ENCODE data around the gene LIME1.
"Not testable (repeated sequence)": the region's sequence is repeated elsewhere in the genome, so short reads cannot be mapped to it uniquely, and the experiment has no call there.

LIME1 gene

DNA sequence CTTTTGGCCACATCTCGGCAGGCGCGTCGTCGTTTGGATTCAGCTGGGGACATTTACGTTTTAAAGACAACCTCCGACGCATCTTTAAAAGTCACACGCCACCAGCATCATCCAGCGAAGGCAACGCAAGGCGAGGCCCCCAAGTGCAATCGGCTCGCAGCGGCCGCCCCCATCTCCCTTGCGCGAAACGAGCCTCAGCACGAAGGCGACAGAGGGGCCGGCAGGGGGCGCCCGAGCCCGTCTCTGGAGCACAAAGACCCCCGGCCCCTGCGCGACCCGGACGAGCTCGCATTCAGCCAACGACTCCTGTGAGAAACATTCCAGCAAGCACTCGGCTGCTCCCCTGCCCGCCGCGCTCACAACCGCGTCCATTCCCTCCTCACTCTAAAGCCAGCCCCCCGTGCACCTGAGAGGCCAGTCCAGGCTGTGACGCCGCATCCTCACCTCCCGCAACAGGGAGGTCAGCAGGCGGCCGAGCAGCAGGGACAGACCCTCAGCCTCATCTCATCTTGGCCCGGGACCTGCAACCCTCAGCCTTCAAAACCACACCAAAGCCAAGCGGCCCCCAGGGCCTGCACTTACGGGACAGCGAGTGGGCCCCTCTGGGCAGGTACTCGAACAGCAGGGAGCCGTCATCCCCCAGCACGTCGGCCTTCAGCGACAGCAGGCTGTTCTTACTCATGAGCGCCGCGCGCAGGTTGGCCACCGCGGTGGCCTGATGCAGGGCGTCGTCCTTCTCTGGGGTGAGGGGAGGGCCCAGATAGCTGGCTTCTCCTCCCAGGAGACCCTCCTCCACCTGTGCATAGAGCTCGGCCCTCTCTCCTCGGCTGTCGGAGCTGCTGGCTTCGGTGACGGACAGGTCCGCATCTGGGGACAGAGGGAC lies 38.9 kb downstream of the LIME1 start:
- DNase-seq = peak; percentile 43

DNA sequence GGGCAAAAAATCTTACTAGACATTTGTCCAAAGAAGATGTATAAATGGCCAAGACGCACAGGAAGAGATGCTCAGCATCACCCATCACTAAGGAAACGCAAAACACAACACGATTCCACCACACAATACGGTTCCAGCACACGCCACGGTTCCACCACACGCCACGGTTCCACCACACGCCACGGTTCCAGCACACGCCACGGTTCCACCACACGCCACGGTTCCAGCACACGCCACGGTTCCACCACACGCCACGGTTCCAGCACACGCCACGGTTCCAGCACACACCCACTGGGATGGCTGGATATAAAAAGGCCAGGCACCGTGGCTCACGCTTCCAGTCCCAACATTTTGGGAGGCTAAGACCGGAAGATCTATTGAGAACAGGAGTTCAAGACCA lies 40.4 kb downstream of the LIME1 start:
- DNase-seq = not testable (repeated sequence)

DNA sequence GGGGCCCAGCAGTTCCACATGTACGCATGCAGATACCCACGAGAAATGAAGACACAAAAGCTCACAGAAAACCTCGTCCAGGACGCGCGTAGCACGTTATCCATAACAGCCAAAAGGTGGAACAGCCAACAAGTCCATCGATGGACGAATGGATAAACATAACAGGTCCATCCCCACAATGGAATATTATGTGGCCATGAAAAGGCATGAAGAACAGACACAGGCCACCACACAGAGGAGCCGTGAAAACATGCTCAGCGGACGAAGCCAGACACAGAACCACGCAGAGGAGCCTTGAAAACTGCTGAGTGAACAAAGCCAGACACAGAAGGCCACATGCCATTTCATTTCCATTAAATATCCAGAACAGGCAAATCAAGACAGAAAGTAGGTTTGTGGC lies 41.1 kb downstream of the LIME1 start:
- DNase-seq = no peak

DNA sequence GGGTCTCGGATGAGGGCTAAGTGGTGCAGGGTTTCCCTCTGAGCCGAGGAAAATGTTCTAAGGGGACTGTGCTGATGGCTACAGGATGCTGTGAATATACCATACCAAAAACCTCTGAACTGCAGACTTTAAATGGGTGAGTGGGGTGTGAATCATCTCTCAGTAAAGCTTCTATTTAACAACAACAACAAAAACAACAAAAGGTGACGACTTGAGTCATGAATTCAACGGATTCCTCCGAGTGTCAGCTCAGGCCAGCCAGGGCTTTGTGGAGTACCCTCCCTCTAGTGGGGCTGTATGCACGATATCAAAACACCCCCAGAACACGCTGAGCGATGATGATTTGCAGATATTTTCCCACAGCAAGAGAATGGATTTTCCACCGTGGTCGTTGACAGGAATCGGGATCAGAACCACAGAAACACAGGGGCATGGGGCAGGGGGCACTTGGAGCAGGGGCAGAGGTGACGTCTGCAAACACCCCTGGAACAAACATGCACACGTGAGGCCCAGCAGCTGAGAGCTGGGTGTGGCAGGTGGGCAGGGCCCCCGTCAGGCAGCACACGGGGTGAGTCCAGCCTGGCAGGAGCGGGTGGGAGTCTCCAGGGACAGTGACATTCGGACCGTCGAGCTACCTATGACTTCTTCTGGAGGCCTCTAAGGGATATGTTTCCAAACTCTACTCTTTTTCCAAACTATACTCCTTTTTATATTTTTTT lies 41.7 kb downstream of the LIME1 start:
- no peak for DNase-seq

DNA sequence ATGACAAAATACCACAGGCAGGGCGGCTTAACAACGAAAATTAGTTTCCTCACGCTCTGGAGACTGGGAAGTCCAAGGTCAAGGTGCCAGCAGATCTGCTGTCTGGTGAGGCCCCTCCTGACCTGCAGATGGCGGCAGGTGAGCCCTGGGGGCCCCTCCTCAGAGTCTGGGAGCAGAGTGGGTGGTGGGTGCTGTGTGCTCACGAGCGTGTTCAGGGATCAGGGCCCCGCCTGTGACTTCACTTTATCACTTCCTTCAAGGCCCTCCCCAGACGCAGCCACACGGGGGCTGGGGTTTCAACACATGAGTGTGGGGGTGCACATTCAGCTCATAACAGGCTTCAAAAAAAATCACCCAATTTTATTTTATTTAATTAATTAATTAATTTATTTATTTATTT lies 42.4 kb downstream of the LIME1 start:
- DNase-seq = no peak

DNA sequence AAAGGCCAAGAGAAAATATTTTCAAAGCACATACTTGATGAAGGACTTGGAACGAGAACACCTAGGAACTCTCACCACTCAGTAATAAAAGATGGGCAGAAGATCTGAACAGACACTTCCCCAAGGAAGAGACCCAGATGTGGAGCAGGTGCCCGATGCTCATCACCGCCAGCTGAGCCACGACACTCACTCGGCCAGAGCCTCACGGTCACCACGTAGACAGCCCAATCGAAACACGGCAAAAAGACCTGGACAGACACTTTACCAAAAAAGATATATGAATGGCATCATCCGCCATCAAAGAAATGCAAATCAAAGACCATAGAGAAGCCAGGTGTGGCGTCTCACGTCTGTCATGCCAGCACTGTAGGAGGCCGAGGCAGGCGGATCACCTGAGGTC lies 44.7 kb downstream of the LIME1 start:
- no peak for DNase-seq

DNA sequence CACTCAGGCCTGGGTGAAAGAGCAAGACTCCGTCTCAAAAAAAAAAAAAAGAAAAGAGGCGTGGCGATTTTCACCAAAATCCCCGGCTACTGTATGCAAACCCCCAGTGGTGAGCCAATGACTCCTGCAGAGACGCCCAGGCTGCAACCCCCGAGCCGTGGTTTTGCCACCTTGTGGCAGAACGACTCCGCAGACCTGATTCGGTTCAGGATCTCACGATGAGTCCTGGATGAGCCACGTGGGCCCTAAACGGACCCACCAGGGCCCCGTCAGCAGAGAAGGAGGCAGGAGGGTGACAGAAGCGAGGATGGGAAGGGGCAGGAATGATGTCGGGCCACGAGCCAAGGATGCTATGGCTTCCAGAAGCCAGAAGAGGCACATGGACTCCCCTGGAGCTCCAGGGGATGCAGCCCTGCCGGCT lies 45.6 kb downstream of the LIME1 start:
- no peak for DNase-seq

DNA sequence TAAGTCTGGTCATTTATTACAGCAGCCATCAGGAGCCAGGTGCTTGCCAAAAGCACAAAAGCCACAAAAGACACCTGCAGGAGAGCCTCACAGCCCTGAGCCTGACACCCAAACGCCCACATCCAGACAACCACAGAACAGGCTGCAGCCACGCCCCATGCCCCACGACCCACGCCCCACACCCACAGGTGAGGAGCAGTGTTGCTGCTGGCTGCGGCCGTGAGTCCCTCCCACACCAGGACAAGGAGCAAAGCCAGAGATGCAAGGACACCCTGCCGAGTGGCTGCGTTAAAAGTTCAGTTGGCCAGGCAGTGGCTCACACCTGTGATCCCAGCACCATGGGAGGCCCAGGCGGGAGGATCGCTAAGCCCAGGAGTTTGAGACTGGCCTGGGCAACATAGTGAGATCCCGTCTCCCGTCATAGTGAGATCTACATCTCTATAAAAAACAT lies 46.1 kb downstream of the LIME1 start:
- DNase-seq = no peak

DNA sequence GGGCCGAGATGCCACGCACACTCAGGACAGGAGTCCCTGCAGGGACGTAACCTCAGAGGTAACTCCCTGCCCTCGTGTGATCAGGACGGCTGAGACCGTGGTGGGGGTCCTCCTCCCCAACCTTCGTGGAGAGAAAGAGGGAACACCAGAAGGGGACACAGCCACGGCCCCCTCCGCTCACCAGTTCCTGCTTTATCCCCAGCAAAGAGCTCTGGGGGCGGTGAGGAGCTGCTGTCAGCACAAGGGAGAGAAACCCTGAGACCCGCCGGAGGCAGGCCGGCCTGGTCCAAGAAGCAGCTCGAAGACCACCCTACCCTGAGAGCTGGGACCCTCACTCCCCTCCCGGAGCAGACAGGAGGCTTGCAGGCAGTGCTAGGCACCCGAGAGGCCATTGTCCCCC lies 47.5 kb downstream of the LIME1 start:
- no peak for DNase-seq

DNA sequence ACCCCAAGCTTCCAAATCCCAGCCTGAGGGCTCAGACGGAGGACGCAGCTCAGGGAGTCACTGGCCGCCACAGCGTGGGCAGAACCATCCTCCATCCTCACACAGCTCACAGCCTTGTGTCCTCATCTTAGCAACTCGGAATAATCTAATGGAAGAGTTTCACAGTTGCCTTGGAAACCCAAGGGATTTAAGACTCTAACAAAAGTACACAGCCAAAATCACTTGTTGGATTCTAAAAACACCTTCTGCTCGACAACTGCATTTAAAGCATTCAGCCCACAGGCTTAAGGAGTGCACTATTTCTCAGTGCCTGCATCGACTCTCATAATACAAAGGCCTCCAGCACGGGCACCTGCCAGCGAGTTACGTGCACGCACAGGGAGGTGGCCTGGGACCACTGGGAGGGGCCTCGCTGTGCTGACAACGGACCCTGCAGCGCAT lies 49.2 kb downstream of the LIME1 start:
- no peak for DNase-seq

DNA sequence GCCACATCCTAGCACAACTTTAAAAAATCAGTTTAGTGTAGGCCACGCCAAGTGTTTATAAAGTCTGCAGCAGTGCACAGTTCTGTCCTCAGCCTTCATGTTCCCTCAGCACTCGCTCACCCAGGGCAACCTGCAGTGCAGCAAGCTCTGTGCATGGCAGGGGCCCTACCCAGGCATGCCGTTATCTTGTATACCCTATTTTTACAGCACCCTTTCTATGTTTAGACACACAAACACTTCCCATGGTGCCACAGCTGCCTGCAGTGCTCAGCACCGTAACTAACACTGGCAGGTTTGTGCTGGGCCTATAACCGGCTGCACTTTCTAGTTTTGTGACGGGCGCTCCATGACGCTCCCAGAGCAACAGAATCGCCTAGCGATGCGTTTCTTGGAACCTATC lies 50.8 kb downstream of the LIME1 start:
- DNase-seq = no peak

DNA sequence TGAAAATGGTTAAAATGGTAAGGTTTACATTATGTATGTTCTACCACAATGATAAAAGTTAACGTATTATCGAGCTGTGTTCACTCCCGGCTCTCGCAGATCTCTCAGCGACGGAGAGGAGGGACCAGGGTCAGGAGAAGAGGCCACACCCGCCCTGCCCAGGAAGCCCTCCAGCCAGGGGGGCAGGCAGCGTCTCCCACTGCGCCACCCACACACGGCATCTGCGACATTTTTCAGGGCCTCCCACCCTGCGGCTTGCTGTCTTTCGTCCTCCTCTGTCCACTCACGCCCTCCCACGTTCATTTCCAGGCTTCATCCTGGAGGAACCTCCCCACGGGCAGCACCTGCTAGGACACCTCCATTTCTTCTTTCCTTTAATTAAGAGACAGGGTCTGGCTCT lies 51.3 kb downstream of the LIME1 start:
- no peak for DNase-seq

Data from fibroblast of skin of right quadriceps (primary cell).